ENCODE results near the gene FOXO4.

The FOXO4 gene

GRCh38 chrX:71140440-71140839 lies 44.8 kb downstream of the FOXO4 start:
- no peak for DNase-seq (ENCODE audit: low read depth in 2 of 2)

- no peak for DNase-seq (ENCODE audit: low read depth in 2 of 2)
Observed at GRCh38 chrX:71143508-71143907, 47.9 kb downstream of the FOXO4 start.

- DNase-seq (ENCODE audit: low read depth in 2 of 2) = no peak
Observed at GRCh38 chrX:71144651-71145050, 49.0 kb downstream of the FOXO4 start, which contains the start of gene NLGN3. TSS of gene NLGN3 (plus strand) at chrX:71144841. CDS start at chrX:71147750, 2,909 bp downstream.

GRCh38 chrX:71147496-71148277 lies 52.0 kb downstream of the FOXO4 start:
- no peak for DNase-seq (ENCODE audit: low read depth in 2 of 2)

- no peak for DNase-seq (ENCODE audit: low read depth in 2 of 2)
Observed at GRCh38 chrX:71148278-71148663, 52.6 kb downstream of the FOXO4 start.

- DNase-seq (ENCODE audit: low read depth in 2 of 2) = no peak
Observed at GRCh38 chrX:71151366-71151765, 55.7 kb downstream of the FOXO4 start.
